ENCODE data around the gene APCDD1L.

- TF ChIP-seq CTCF (IDR thresholded peaks at IDR 0.05) = no peak
- no peak for TF ChIP-seq EP300 (IDR thresholded peaks at IDR 0.05)
These were observed 28.1 kb upstream of the APCDD1L start for GRCh38 chr20:58543274-58543673.
